PC-3 (cell line): ENCODE results near the gene TARS1.

Experiments
- EZH2 ChIP-seq: fragments of 300-600 bp; sonication (generic); IDR thresholded peaks from one replicate; pipeline ENCODE4 v1.6.1; 2017; ENCODE audit warnings: antibody characterized with exemption, mild to moderate bottlenecking, low read length; ENCODE audit not compliant: unreplicated experiment
- TF ChIP-seq, protein P1 (sequence below): fragments of 300-600 bp; sonication (generic); conservative IDR thresholded peaks from 2 replicates; pipeline ENCODE4 v1.5.1; 2017; ENCODE audit warnings: antibody characterized with exemption, low read depth, mild to moderate bottlenecking, low read length

DNA sequence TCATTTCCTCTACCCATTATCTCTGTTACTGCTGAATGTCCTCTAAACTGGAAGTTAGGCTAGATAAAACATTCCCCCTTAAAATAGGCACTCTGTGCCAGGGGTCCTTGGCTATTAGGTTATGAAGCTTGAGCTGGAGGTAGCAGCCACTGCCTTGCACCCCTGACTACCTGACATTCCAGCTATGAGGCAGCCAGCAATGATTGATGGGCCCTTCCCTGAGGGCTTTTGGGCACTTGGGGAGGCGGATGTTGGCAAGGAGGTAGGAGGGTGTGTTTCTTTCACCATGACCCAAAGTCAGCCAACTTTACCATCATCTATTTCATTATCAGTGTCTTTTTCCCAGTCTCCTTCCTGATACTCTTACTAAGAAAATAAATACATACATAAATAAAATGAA, 17.1 kb downstream of the TARS1 start:
- TF ChIP-seq, protein P1, sequence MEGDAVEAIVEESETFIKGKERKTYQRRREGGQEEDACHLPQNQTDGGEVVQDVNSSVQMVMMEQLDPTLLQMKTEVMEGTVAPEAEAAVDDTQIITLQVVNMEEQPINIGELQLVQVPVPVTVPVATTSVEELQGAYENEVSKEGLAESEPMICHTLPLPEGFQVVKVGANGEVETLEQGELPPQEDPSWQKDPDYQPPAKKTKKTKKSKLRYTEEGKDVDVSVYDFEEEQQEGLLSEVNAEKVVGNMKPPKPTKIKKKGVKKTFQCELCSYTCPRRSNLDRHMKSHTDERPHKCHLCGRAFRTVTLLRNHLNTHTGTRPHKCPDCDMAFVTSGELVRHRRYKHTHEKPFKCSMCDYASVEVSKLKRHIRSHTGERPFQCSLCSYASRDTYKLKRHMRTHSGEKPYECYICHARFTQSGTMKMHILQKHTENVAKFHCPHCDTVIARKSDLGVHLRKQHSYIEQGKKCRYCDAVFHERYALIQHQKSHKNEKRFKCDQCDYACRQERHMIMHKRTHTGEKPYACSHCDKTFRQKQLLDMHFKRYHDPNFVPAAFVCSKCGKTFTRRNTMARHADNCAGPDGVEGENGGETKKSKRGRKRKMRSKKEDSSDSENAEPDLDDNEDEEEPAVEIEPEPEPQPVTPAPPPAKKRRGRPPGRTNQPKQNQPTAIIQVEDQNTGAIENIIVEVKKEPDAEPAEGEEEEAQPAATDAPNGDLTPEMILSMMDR, result no peak
- no peak for TF ChIP-seq EZH2
